MCF 10A (cell line): ENCODE measurements around the gene COPS9. TPM values are rescaled to one million over a fixed set of nuclear protein-coding genes. Genes with fewer than 3 reads are reported as not detected.

Experiments used
- BruUV-seq: library from RNA; stranded (reverse); fragments of 400-500 nt; replicated peaks from 2 replicates; lab custom pipeline; 2021; lab: Mats Ljungman, UMichigan
- CTCF ChIA-PET: fragments of 300-600 bp; sonication (Branson Sonifier 250); formaldehyde crosslinking; extraction: SDS; loops from one replicate; lab custom pipeline; 2021; ENCODE audit warnings: antibody characterized with exemption, inconsistent platforms; lab: Yijun Ruan, JAX
- POLR2A ChIA-PET: fragments of 300-600, 350-650 bp; sonication (Branson Sonifier 250); formaldehyde crosslinking; extraction: SDS; loops from one replicate; lab custom pipeline; 2020; ENCODE audit warnings: antibody characterized with exemption, inconsistent platforms; lab: Yijun Ruan, JAX
- DNase-seq: peaks from one replicate; pipeline ENCODE4 v3.0.0-alpha.2; 2018; ENCODE audit not compliant: unreplicated experiment
- H3K27ac Mint-ChIP-seq: one replicate; pipeline ENCODE4 v1.8.0; 2022; ENCODE audit warnings: mild to moderate bottlenecking, low read depth, mixed read lengths; ENCODE audit not compliant: unreplicated experiment
- H3K27me3 Mint-ChIP-seq: one replicate; pipeline ENCODE4 v1.8.0; 2022; ENCODE audit warnings: mixed read lengths; ENCODE audit not compliant: insufficient read depth, unreplicated experiment
- H3K36me3 Mint-ChIP-seq: one replicate; pipeline ENCODE4 v1.8.0; 2022; ENCODE audit warnings: mild to moderate bottlenecking, moderate library complexity, mixed read lengths; ENCODE audit not compliant: insufficient read depth, unreplicated experiment
- H3K4me1 Mint-ChIP-seq: one replicate; pipeline ENCODE4 v1.8.0; 2022; ENCODE audit warnings: mixed read lengths; ENCODE audit not compliant: insufficient read depth, unreplicated experiment
- H3K4me3 Mint-ChIP-seq: one replicate; pipeline ENCODE4 v1.8.0; 2022; ENCODE audit warnings: mild to moderate bottlenecking, moderate library complexity, mixed read lengths; ENCODE audit not compliant: unreplicated experiment
- H3K9me3 Mint-ChIP-seq: one replicate; pipeline ENCODE4 v1.8.0; 2022; ENCODE audit warnings: mixed read lengths; ENCODE audit not compliant: unreplicated experiment
- intact Hi-C: fragments of 100-400 bp; cut with micrococcal nuclease; formaldehyde crosslinking; loops from 2 replicates; pipeline ENCODE4 v1.14.1; 2022
- total RNA-seq: library from RNA; stranded (reverse); gene quantifications from 2 replicates; pipeline ENCODE4 v1.2.3, GENCODE V29; 2022
- TF ChIP-seq, protein P1 (sequence below): fragments of 200-600 bp; IDR thresholded peaks from one replicate; pipeline ENCODE4 v1.8.0; 2022; ENCODE audit warnings: antibody characterized with exemption, mild to moderate bottlenecking; ENCODE audit not compliant: unreplicated experiment

The COPS9 gene
- total RNA-seq, 1 experiment from 2014 or later = 146 TPM

GRCh38 chr2:240165661-240166060 is 29.6 kb upstream of the COPS9 start:
- H3K4me1 Mint-ChIP-seq = peaks cover 5% of the 10 kb centered on the region

GRCh38 chr2:240165034-240165433 is 28.9 kb upstream of the COPS9 start:
- Mint-ChIP-seq H3K4me1 (peaks cover 5% of the 10 kb centered on the region), H3K4me3 (no peak overlapping the region), H3K27me3 (peaks cover 61% of the 10 kb centered on the region), H3K36me3 (no peaks in the 10 kb centered on the region), H3K27ac (no peak overlapping the region), H3K9me3 (no peaks in the 10 kb centered on the region)
- ChIA-PET POLR2A (no interaction called here), CTCF (interaction anchor here (0.7 to 1.0 kb wide), 2 partner anchors 14 to 811 kb away, joined by 3 to 4 read pairs; no protein-coding TSS in a partner anchor)
- TF ChIP-seq, protein P1, sequence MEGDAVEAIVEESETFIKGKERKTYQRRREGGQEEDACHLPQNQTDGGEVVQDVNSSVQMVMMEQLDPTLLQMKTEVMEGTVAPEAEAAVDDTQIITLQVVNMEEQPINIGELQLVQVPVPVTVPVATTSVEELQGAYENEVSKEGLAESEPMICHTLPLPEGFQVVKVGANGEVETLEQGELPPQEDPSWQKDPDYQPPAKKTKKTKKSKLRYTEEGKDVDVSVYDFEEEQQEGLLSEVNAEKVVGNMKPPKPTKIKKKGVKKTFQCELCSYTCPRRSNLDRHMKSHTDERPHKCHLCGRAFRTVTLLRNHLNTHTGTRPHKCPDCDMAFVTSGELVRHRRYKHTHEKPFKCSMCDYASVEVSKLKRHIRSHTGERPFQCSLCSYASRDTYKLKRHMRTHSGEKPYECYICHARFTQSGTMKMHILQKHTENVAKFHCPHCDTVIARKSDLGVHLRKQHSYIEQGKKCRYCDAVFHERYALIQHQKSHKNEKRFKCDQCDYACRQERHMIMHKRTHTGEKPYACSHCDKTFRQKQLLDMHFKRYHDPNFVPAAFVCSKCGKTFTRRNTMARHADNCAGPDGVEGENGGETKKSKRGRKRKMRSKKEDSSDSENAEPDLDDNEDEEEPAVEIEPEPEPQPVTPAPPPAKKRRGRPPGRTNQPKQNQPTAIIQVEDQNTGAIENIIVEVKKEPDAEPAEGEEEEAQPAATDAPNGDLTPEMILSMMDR = no peak
- BruUV-seq = no TSS peak
- intact Hi-C loops = no loop called here
- DNase-seq = no peak

More at GRCh38 chr2:240165661-240166060, 29.6 kb upstream of the COPS9 start:
- ChIA-PET POLR2A (no interaction called here), CTCF (interaction anchor here (0.6 to 1.0 kb wide), 2 partner anchors 13 to 31 kb away, joined by 3 to 4 read pairs; no protein-coding TSS in a partner anchor)
- intact Hi-C loops = no loop called here
- Mint-ChIP-seq H3K9me3 (no peaks in the 10 kb centered on the region), H3K27ac (no peak overlapping the region), H3K36me3 (no peaks in the 10 kb centered on the region), H3K27me3 (peaks cover 57% of the 10 kb centered on the region), H3K4me3 (no peak overlapping the region)
- DNase-seq = no peak
- TF ChIP-seq, protein P1 = no peak
- no TSS peak for BruUV-seq

- no TSS peak for BruUV-seq
- Mint-ChIP-seq H3K4me3 (no peak overlapping the region), H3K36me3 (no peaks in the 10 kb centered on the region), H3K9me3 (no peaks in the 10 kb centered on the region), H3K4me1 (peaks cover 5% of the 10 kb centered on the region), H3K27me3 (peaks cover 63% of the 10 kb centered on the region), H3K27ac (no peak overlapping the region)
- ChIA-PET POLR2A (no interaction called here), CTCF (interaction anchor here (0.7 to 1.0 kb wide), 2 partner anchors 14 to 811 kb away, joined by 3 to 4 read pairs; no protein-coding TSS in a partner anchor)
- DNase-seq = no peak
- intact Hi-C loops = no loop called here
- TF ChIP-seq, protein P1 = no peak
Observed at GRCh38 chr2:240164586-240164985, 28.5 kb upstream of the COPS9 start.

- Mint-ChIP-seq H3K4me1 (peaks cover 5% of the 10 kb centered on the region), H3K4me3 (no peak overlapping the region), H3K27ac (no peak overlapping the region), H3K36me3 (no peaks in the 10 kb centered on the region), H3K9me3 (no peaks in the 10 kb centered on the region), H3K27me3 (peaks cover 63% of the 10 kb centered on the region)
- intact Hi-C loops = no loop called here
- ChIA-PET CTCF (no interaction called here), POLR2A (no interaction called here)
- TF ChIP-seq, protein P1 = no peak
- DNase-seq = no peak
- BruUV-seq = no TSS peak
Observed at GRCh38 chr2:240163844-240164574, 27.9 kb upstream of the COPS9 start.
